ENCODE results near the gene APCS.

GRCh38 chr1:159632922-159633321 lies 45.3 kb downstream of the APCS start:
- TF ChIP-seq POLR2A (IDR thresholded peaks at IDR 0.05; ENCODE audit: low read depth, low read length) = no peak
- TF ChIP-seq GATA2 (IDR thresholded peaks at IDR 0.05; ENCODE audit: insufficient read depth, insufficient read length, low read depth, low read length) = no peak
- TF ChIP-seq CTCF (IDR thresholded peaks at IDR 0.05; ENCODE audit: extremely low read depth in 1 of 2, insufficient read depth in 1 of 2, low read depth in 1 of 2, low read length in 2 of 2) = no peak
- TF ChIP-seq POLR2AphosphoS5 (IDR thresholded peaks at IDR 0.05; ENCODE audit: insufficient read depth, low read depth, low read length) = no peak

All from endothelial cell of umbilical vein (primary cell).